Measurements from ENCODE around the gene PTMA. TPM values are rescaled to one million over a fixed set of nuclear protein-coding genes. Genes with fewer than 3 reads are reported as not detected.

PTMA gene
- total RNA-seq, 1 experiment from 2014 or later: 2,752 TPM

- no peak overlapping the region for H3K27ac ChIP-seq (ENCODE audit: low read depth, low read length)
- TF ChIP-seq JUND (IDR thresholded peaks at IDR 0.05) (no peak), FOSL1 (IDR thresholded peaks at IDR 0.05; ENCODE audit: low read depth) (no peak), CEBPB (IDR thresholded peaks at IDR 0.05; ENCODE audit: low read depth) (no peak), RAD21 (IDR thresholded peaks at IDR 0.05; ENCODE audit: low read depth) (no peak), YY1 (IDR thresholded peaks at IDR 0.05; ENCODE audit: extremely low read depth, insufficient replicate concordance, low read depth, low read length) (no peak), EZH2phosphoT487 (IDR thresholded peaks at IDR 0.05; ENCODE audit: borderline replicate concordance) (no peak), POLR2A (IDR thresholded peaks at IDR 0.05; ENCODE audit: borderline replicate concordance, extremely low read depth, insufficient read depth, insufficient read length) (no peak), CTCF (IDR thresholded peaks at IDR 0.05 in 2 of 3, conservative IDR thresholded peaks at IDR 0.05 in 1 of 3; ENCODE audit: borderline replicate concordance in 1 of 3, insufficient read depth in 1 of 3, low read depth in 2 of 3, low read length in 2 of 3) (no peak), MAX (IDR thresholded peaks at IDR 0.05) (no peak), TCF7L2 (IDR thresholded peaks at IDR 0.05; ENCODE audit: borderline replicate concordance, extremely low read depth, insufficient read depth, insufficient read length) (no peak), POLR2AphosphoS5 (IDR thresholded peaks at IDR 0.05; ENCODE audit: low read depth, low read length) (no peak), ATF3 (IDR thresholded peaks at IDR 0.05) (no peak), SP1 (IDR thresholded peaks at IDR 0.05; ENCODE audit: low read depth) (no peak), ZFX (IDR thresholded peaks at IDR 0.05) (no peak), SIN3A (IDR thresholded peaks at IDR 0.05; ENCODE audit: low read depth) (no peak), CBX3 (IDR thresholded peaks at IDR 0.05; ENCODE audit: low read depth) (no peak), EGR1 (IDR thresholded peaks at IDR 0.05; ENCODE audit: low read depth) (no peak)
- TF ChIP-seq, protein P1, sequence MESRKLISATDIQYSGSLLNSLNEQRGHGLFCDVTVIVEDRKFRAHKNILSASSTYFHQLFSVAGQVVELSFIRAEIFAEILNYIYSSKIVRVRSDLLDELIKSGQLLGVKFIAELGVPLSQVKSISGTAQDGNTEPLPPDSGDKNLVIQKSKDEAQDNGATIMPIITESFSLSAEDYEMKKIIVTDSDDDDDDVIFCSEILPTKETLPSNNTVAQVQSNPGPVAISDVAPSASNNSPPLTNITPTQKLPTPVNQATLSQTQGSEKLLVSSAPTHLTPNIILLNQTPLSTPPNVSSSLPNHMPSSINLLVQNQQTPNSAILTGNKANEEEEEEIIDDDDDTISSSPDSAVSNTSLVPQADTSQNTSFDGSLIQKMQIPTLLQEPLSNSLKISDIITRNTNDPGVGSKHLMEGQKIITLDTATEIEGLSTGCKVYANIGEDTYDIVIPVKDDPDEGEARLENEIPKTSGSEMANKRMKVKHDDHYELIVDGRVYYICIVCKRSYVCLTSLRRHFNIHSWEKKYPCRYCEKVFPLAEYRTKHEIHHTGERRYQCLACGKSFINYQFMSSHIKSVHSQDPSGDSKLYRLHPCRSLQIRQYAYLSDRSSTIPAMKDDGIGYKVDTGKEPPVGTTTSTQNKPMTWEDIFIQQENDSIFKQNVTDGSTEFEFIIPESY (IDR thresholded peaks at IDR 0.05; ENCODE audit: extremely low read depth, insufficient replicate concordance, low read length): no peak
- ChIA-PET POLR2A (no interaction called here), CTCF (no interaction called here), RAD21 (ENCODE audit: low non-redundant PET in 1 of 2, low total read pairs in 2 of 2, uncharacterized antibody in 2 of 2, unreplicated experiment in 2 of 2) (no interaction called here)
- H3K9me2 ChIP-seq (ENCODE audit: insufficient read depth): no peaks in the 10 kb centered on the region
- no TSS peak for BruUV-seq (replicated peaks)
- no peaks in the 10 kb centered on the region for H3K27me3 ChIP-seq (ENCODE audit: insufficient read depth, low read length)
- H3K4me1 ChIP-seq (ENCODE audit: control insufficient read depth in 1 of 2, insufficient read depth in 2 of 2, low read length in 2 of 2): no peaks in the 10 kb centered on the region
- DNase-seq (ENCODE audit: low read depth, low spot score) (no peak), ATAC-seq (no peak)
- no peak overlapping the region for H3K4me3 ChIP-seq (replicated peaks in 1 of 2; ENCODE audit: low read depth in 1 of 2, low read length in 2 of 2)
- no peaks in the 10 kb centered on the region for H3K9me3 ChIP-seq (ENCODE audit: control insufficient read depth in 1 of 2, insufficient read depth in 1 of 2, low read depth in 1 of 2, low read length in 2 of 2)
- intact Hi-C loops (cut with micrococcal nuclease): no loop called here
- H2AFZ ChIP-seq (ENCODE audit: low read depth, low read length, poor library complexity, severe bottlenecking): no peak overlapping the region
- H4K20me1 ChIP-seq (ENCODE audit: insufficient read depth): no peaks in the 10 kb centered on the region
- no peaks in the 10 kb centered on the region for H3K36me3 ChIP-seq (ENCODE audit: control insufficient read depth in 1 of 2, insufficient read depth in 2 of 2, low read length in 2 of 2)
- no peak overlapping the region for H3K9ac ChIP-seq (ENCODE audit: low read length)
- H3K4me2 ChIP-seq (ENCODE audit: low read length): no peak overlapping the region
- no peaks in the 10 kb centered on the region for H3K79me2 ChIP-seq (ENCODE audit: insufficient read depth, low read length)
Measured at GRCh38 chr2:231751042-231751815, 42.9 kb downstream of the PTMA start.
